CD4-positive, alpha-beta T cell treated with Interleukin-21 for 1 hour (primary cell): ENCODE results near the gene HSPBAP1.
A peak's percentile ranks its signal among the peaks of the same experiment; 100 is the strongest.
"Not testable (repeated sequence)": the region's sequence is repeated elsewhere in the genome, so short reads cannot be mapped to it uniquely, and the experiment has no call there.

ENCODE experiments used
- DNase-seq: peaks from one replicate; pipeline ENCODE4 v3.0.0-alpha.2; 2020

Gene HSPBAP1

GRCh38 chr3:122784436-122784835 is 9.2 kb downstream of the HSPBAP1 start:
- DNase-seq: no peak

GRCh38 chr3:122782804-122783203 is 10.8 kb downstream of the HSPBAP1 start:
- DNase-seq: no peak

GRCh38 chr3:122777563-122777962 is 16.1 kb downstream of the HSPBAP1 start:
- no peak for DNase-seq

- DNase-seq: no peak
These were observed 16.8 kb downstream of the HSPBAP1 start for GRCh38 chr3:122776675-122777468.

GRCh38 chr3:122774564-122774963 is 19.1 kb downstream of the HSPBAP1 start:
- no peak for DNase-seq

- DNase-seq: no peak
These were observed 19.6 kb downstream of the HSPBAP1 start for GRCh38 chr3:122773944-122774509.

- DNase-seq: no peak
These were observed 20.8 kb downstream of the HSPBAP1 start for GRCh38 chr3:122772827-122773226.

GRCh38 chr3:122770521-122771202 is 23.0 kb downstream of the HSPBAP1 start:
- no peak for DNase-seq

GRCh38 chr3:122767540-122768372 is 25.9 kb downstream of the HSPBAP1 start:
- DNase-seq: no peak

- DNase-seq: no peak
These were observed 27.2 kb downstream of the HSPBAP1 start for GRCh38 chr3:122766430-122766829.

- no peak for DNase-seq
These were observed 33.0 kb downstream of the HSPBAP1 start for GRCh38 chr3:122760453-122761271.

- no peak for DNase-seq
These were observed 34.6 kb downstream of the HSPBAP1 start for GRCh38 chr3:122758877-122759560.

- DNase-seq: no peak
These were observed 38.1 kb downstream of the HSPBAP1 start for GRCh38 chr3:122755491-122755890.

- DNase-seq: peak; percentile 61
These were observed 38.7 kb downstream of the HSPBAP1 start for GRCh38 chr3:122754929-122755328.

GRCh38 chr3:122748347-122748746 is 45.3 kb downstream of the HSPBAP1 start:
- no peak for DNase-seq

GRCh38 chr3:122747295-122747694 is 46.3 kb downstream of the HSPBAP1 start:
- DNase-seq: not testable (repeated sequence)

- DNase-seq: no peak
These were observed 48.1 kb downstream of the HSPBAP1 start for GRCh38 chr3:122745369-122746021.

GRCh38 chr3:122743581-122744120 is 50.0 kb downstream of the HSPBAP1 start:
- no peak for DNase-seq

- no peak for DNase-seq
These were observed 51.4 kb downstream of the HSPBAP1 start for GRCh38 chr3:122742234-122742633.

GRCh38 chr3:122739172-122739571 is 54.5 kb downstream of the HSPBAP1 start:
- no peak for DNase-seq
